A549 (cell line): ENCODE data around the gene MYNN.

Experiments
- CHD4 ChIP-seq: fragments of 200-600 bp; sonication (generic); IDR thresholded peaks from 2 replicates; pipeline ENCODE4 v1.6.1; 2016; ENCODE audit warnings: antibody characterized with exemption, mild to moderate bottlenecking, borderline replicate concordance
- CTCF ChIP-seq: fragments of >200 bp; sonication (Bioruptor Twin); formaldehyde crosslinking; IDR thresholded peaks from 3 replicates; pipeline ENCODE4 v1.5.1; 2016
- EP300 ChIP-seq, 2 experiments: fragments of >200 bp; sonication (Bioruptor Twin); formaldehyde crosslinking; IDR thresholded peaks; 2 replicates in 1 of 2; 3 replicates in 1 of 2; pipeline ENCODE4 v1.6.1; 2016 to 2017
- JUN ChIP-seq, 2 experiments: fragments of >200 bp; sonication (Bioruptor Twin); formaldehyde crosslinking; IDR thresholded peaks; 2 replicates in 1 of 2; 3 replicates in 1 of 2; pipeline ENCODE4 v1.6.1; 2016 to 2017
- KDM1A ChIP-seq: fragments of 200-600 bp; sonication (generic); IDR thresholded peaks from 2 replicates; pipeline ENCODE4 v1.6.1; 2016; ENCODE audit warnings: low read depth, mild to moderate bottlenecking
- MYC ChIP-seq: IDR thresholded peaks from 2 replicates; pipeline ENCODE4 v1.6.1; 2012; ENCODE audit warnings: mild to moderate bottlenecking, inconsistent platforms, low read length, improper control_type of control experiment, borderline replicate concordance
- POLR2A ChIP-seq: IDR thresholded peaks from 2 replicates; pipeline ENCODE4 v1.6.1; 2012; ENCODE audit warnings: mild to moderate bottlenecking, low read length
- RFX5 ChIP-seq: fragments of 450-650 bp; IDR thresholded peaks from 2 replicates; pipeline ENCODE4 v1.7.1; 2014; ENCODE audit warnings: antibody characterized with exemption, mild to moderate bottlenecking, moderate library complexity
- TF ChIP-seq, protein P1 (sequence below): fragments of 200-600 bp; sonication (generic); IDR thresholded peaks from 2 replicates; pipeline ENCODE4 v1.6.1; 2016; ENCODE audit warnings: antibody characterized with exemption, mild to moderate bottlenecking, moderate library complexity

- TF ChIP-seq CTCF (no peak), RFX5 (no peak), JUN (IDR thresholded peaks at IDR 0.05) (no peak), POLR2A (no peak), KDM1A (no peak), CHD4 (no peak), EP300 (IDR thresholded peaks at IDR 0.05) (no peak), MYC (no peak)
- TF ChIP-seq, protein P1, sequence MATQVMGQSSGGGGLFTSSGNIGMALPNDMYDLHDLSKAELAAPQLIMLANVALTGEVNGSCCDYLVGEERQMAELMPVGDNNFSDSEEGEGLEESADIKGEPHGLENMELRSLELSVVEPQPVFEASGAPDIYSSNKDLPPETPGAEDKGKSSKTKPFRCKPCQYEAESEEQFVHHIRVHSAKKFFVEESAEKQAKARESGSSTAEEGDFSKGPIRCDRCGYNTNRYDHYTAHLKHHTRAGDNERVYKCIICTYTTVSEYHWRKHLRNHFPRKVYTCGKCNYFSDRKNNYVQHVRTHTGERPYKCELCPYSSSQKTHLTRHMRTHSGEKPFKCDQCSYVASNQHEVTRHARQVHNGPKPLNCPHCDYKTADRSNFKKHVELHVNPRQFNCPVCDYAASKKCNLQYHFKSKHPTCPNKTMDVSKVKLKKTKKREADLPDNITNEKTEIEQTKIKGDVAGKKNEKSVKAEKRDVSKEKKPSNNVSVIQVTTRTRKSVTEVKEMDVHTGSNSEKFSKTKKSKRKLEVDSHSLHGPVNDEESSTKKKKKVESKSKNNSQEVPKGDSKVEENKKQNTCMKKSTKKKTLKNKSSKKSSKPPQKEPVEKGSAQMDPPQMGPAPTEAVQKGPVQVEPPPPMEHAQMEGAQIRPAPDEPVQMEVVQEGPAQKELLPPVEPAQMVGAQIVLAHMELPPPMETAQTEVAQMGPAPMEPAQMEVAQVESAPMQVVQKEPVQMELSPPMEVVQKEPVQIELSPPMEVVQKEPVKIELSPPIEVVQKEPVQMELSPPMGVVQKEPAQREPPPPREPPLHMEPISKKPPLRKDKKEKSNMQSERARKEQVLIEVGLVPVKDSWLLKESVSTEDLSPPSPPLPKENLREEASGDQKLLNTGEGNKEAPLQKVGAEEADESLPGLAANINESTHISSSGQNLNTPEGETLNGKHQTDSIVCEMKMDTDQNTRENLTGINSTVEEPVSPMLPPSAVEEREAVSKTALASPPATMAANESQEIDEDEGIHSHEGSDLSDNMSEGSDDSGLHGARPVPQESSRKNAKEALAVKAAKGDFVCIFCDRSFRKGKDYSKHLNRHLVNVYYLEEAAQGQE, result no peak
These were observed 12.7 kb upstream of the MYNN start for GRCh38 chr3:169760479-169760878.
